ENCODE results near the gene GRIN3A. TPM values are rescaled to one million over a fixed set of nuclear protein-coding genes. Genes with fewer than 3 reads are reported as not detected.
A peak's percentile ranks its signal among the peaks of the same experiment; 100 is the strongest.

Gene GRIN3A
- total RNA-seq, 2 experiments from 2014 or later, result not detected

GRCh38 chr9:101629636-101630035 is 108.8 kb downstream of the GRIN3A start:
- intact Hi-C loops (cut with micrococcal nuclease), result no loop called here
- Mint-ChIP-seq H3K27me3 (no peaks in the 10 kb centered on the region), H3K27ac (no peak overlapping the region), H3K9me3 (no peaks in the 10 kb centered on the region), H3K4me1 (ENCODE audit: low read depth) (no peaks in the 10 kb centered on the region), H3K36me3 (ENCODE audit: low read depth) (no peaks in the 10 kb centered on the region), H3K4me3 (no peak overlapping the region)
- ATAC-seq (no peak), DNase-seq (no peak)
- ChIA-PET CTCF (no interaction called here), POLR2A (no interaction called here)
- no peak for TF ChIP-seq CTCF (IDR thresholded peaks at IDR 0.05)

GRCh38 chr9:101628173-101628572 is 110.3 kb downstream of the GRIN3A start:
- no peak for TF ChIP-seq CTCF (IDR thresholded peaks at IDR 0.05)
- intact Hi-C loops (cut with micrococcal nuclease), result no loop called here
- H3K4me1 Mint-ChIP-seq (ENCODE audit: low read depth), result no peaks in the 10 kb centered on the region

GRCh38 chr9:101626295-101626694 is 112.2 kb downstream of the GRIN3A start:
- Mint-ChIP-seq H3K27ac (no peak overlapping the region), H3K4me3 (no peak overlapping the region), H3K4me1 (ENCODE audit: low read depth) (no peaks in the 10 kb centered on the region), H3K36me3 (ENCODE audit: low read depth) (no peaks in the 10 kb centered on the region), H3K27me3 (peaks cover 3% of the 10 kb centered on the region), H3K9me3 (no peaks in the 10 kb centered on the region)
- TF ChIP-seq CTCF (IDR thresholded peaks at IDR 0.05), result no peak
- peak; percentile 33 for DNase-seq
- ATAC-seq, result no peak
- intact Hi-C loops (cut with micrococcal nuclease), result no loop called here
- CTCF ChIA-PET, result interaction anchor here (1.1 kb wide), 1 partner anchor 25 kb away, joined by 4 read pairs; no protein-coding TSS in a partner anchor
- POLR2A ChIA-PET, result interaction anchor here (0.8 kb wide), 1 partner anchor 12 kb away, joined by 3 read pairs; no protein-coding TSS in a partner anchor

More at GRCh38 chr9:101628173-101628572, 110.3 kb downstream of the GRIN3A start:
- no peaks in the 10 kb centered on the region for H3K36me3 Mint-ChIP-seq (ENCODE audit: low read depth)
- no peak for DNase-seq
- no peak overlapping the region for H3K27ac Mint-ChIP-seq
- H3K4me3 Mint-ChIP-seq, result no peak overlapping the region
- no peaks in the 10 kb centered on the region for H3K9me3 Mint-ChIP-seq
- H3K27me3 Mint-ChIP-seq, result no peaks in the 10 kb centered on the region
- ATAC-seq, result no peak
- ChIA-PET CTCF (no interaction called here), POLR2A (no interaction called here)

- H3K4me3 Mint-ChIP-seq, result no peak overlapping the region
- CTCF ChIA-PET, result interaction anchor here (1.1 kb wide), 1 partner anchor 25 kb away, joined by 4 read pairs; no protein-coding TSS in a partner anchor
- no peak for TF ChIP-seq CTCF (IDR thresholded peaks at IDR 0.05)
- ATAC-seq (no peak), DNase-seq (no peak)
- POLR2A ChIA-PET, result interaction anchor here (0.8 kb wide), 1 partner anchor 13 kb away, joined by 3 read pairs; no protein-coding TSS in a partner anchor
- intact Hi-C loops (cut with micrococcal nuclease), result no loop called here
- H3K27me3 Mint-ChIP-seq, result peaks cover 3% of the 10 kb centered on the region
- no peaks in the 10 kb centered on the region for H3K9me3 Mint-ChIP-seq
- no peaks in the 10 kb centered on the region for H3K36me3 Mint-ChIP-seq (ENCODE audit: low read depth)
- no peaks in the 10 kb centered on the region for H3K4me1 Mint-ChIP-seq (ENCODE audit: low read depth)
- no peak overlapping the region for H3K27ac Mint-ChIP-seq
These were observed 112.6 kb downstream of the GRIN3A start for GRCh38 chr9:101625876-101626275.

- no peaks in the 10 kb centered on the region for H3K9me3 Mint-ChIP-seq
- H3K36me3 Mint-ChIP-seq (ENCODE audit: low read depth), result no peaks in the 10 kb centered on the region
- peaks cover 3% of the 10 kb centered on the region for H3K27me3 Mint-ChIP-seq
- ATAC-seq, result no peak
- ChIA-PET CTCF (interaction anchor here (1.7 kb wide), 1 partner anchor 15 kb away, joined by 5 read pairs; no protein-coding TSS in a partner anchor), POLR2A (no interaction called here)
- H3K27ac Mint-ChIP-seq, result no peak overlapping the region
- H3K4me3 Mint-ChIP-seq, result no peak overlapping the region
- TF ChIP-seq CTCF (IDR thresholded peaks at IDR 0.05), result no peak
- DNase-seq, result no peak
- intact Hi-C loops (cut with micrococcal nuclease), result no loop called here
- H3K4me1 Mint-ChIP-seq (ENCODE audit: low read depth), result no peaks in the 10 kb centered on the region
These were observed 118.0 kb downstream of the GRIN3A start for GRCh38 chr9:101620452-101620851.
